IPS DF 4.7 (cell line): ENCODE data around the gene PRPSAP1.
"Not testable (repeated sequence)": the region's sequence is repeated elsewhere in the genome, so short reads cannot be mapped to it uniquely, and the experiment has no call there.

Source experiments
- DNase-seq: peaks from one replicate; pipeline ENCODE4 v3.0.0-alpha.2; 2013; ENCODE audit warnings: low spot score; ENCODE audit errors: extremely low read depth

Gene PRPSAP1

GRCh38 chr17:76327696-76328095, 26.0 kb downstream of the PRPSAP1 start:
- no peak for DNase-seq

DNA sequence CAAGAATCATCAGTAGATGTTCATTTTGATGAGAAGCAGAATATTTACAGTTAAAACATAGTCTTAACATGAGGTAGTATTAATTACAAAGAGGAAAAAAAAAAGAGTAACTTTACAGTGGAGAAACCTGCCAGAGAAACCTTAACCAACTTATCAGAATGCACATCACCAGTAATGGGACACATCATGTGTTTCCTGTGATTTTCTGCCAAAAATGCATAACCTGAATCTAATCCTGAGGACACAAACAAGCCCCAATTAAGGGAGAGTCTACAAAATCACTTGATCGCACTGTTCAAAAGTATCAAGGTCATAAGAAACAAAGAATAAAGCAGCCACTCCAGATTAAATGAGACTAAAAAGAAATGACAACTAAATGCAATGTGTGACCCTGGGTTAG, 27.4 kb downstream of the PRPSAP1 start:
- DNase-seq = no peak

DNA sequence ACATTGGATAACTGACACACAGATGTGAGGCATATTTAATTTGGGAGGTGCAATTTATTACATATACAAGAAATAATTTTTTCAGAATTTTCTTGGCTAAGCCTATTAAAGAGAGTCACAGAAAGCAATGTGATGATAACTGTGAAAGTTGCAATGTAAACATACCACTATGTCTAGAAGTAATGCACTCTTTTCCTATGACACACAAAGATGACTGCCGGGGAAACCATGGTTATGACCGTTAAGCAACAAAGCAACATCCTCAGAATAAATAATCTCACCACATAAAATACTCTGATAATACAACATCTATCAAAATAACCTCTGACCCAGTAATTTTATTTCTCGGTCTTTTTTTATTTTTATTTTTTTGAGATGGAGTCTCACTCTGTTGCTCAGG, 35.1 kb downstream of the PRPSAP1 start:
- no peak for DNase-seq

DNA sequence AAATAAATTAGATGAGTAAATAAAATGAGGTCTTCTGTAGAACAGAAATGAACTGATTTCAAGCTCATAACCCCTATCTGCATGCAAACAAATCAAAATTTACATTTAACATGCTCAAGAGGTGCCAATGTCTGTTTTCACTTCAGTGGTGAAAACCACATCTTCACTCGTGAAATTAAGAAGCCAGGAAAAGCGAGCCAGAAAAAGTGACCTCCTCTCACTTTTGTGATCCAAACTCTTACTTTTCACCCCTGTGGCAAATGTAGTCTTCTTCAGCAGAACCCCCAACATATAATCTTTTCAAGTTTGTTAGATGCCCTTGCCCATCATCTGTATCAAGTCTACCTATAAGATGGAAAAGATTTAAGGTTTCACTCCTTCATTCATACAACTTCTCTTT, 36.2 kb downstream of the PRPSAP1 start:
- no peak for DNase-seq

DNA sequence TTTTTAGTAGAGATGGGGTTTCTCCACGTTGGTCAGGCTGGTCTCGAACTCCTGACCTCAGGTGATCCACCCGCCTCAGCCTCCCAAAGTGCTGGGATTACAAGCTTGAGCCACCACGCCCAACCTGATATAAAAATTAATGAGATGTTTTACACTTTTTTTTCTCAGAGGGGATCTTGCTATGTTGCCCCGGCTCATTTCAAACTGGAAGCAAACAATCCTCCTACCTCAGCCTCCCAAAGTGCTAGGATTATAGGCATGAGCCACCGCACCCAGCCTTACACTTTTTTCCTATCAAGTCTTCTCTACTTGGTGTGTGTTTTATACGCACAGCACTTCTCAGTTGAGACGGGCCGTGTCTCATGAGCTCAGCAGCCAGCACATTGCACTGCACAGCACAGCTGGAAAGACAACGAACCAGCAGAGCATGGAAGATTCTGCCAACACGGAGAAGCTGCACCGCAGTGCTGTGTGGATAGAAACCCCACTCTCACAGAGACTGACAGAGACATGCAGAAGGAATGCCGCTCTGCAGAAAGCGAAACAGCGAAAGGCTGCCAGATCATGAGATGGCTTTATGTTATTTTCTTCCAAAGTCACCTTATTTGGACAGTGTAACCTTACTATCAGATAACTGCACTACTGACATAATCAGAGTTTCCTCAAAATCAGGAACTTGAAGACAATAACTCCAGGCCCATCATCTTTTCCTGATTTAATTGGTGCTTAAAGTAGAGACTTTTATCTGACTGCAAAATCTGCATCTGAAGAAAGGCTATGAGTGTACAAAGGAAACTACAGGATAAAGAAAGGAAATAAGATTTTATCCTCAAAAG, 39.1 kb downstream of the PRPSAP1 start:
- no peak for DNase-seq

DNA sequence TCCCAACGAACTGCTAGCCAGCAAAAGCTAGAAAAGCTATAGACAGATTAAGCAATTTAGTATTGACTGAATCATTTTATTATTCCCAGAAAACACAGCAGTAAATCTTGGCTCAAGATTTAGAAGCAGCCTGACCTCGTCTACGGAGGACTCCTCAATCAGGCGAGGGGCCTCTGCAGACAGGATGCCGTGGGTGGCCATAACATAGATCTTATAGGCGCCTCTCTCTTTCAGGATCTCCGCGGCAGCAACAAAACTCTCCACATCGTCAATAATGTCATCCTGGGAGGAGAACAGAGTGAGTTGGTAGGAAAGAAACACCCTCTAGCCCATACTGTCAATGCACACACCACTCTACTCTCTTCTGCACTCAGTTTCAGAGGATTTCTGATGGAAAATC, 41.0 kb downstream of the PRPSAP1 start:
- DNase-seq = no peak

- no peak for DNase-seq
These were observed 44.3 kb downstream of the PRPSAP1 start for GRCh38 chr17:76309461-76309860.

DNA sequence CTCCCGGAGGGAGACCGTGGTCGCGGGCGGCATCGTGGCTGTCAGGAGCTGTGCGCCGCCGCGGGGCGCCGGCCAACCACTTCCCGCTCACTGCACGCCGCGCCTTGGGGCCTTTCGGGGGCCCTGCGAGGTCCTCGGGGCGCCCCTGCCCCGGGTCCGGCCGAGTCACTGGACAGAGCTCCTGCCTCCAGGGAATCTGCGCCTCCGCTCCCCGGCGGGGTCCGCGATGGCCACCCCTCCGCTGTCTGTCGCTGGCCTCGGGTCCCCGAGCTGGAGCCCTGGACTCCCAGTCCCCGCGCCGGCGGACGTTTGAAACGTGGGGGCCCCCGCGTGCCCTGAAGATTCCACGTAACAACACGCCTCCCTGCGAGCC, 45.8 kb downstream of the PRPSAP1 start, which contains the start of gene QRICH2:
TSS of gene QRICH2 (minus strand) at position 311 of the 373 bp plus-strand sequence. CDS start at position 33, 278 bp downstream.
- no peak for DNase-seq

DNA sequence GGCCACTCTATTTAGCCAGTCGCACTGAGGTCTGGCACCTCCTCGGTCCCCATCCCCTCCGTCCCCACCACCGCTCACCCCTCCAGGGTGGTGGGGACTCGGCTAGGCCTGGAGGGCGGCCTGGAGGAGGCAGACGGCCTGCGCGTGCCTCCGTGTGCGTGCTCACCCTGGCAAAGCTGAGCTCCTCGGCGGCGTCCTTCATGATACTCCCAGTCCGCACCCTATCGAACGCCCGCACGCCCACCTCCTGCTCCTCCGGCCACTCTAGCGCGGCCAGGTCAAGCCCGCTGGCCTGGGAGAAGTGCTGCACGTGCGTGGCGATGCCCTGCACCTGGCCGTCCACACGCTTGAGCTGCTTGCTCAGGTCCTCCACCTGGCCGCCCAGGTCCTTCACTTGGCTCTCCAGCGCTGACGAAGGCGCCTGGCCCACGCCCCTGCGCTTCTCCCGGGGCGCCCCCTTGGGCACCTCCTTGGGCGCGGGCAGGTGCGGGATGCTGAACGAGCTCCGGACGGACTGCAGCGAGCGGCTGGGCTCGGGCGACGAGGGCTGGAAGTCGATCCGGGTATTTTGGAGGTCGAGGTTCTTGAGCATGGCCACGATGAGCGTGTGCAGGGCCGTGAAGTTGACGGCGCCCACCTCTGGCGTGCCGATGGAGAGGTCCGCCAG, 46.3 kb downstream of the PRPSAP1 start:
- no peak for DNase-seq

DNA sequence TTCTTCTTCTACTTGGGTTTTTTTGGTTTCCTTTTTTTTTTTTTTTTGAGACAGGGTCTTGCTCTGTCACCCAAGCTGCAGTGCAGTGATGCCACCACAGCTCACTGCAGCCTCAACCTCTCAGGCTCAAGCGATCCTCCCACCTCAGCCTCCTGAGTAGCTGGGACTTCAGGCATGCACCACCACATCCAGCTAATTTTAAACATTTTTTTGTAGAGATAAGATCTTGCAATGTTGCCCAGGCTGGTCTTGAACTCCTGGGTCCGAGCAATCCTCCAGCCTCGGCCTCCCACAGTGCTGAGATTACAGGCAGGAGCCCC, 48.6 kb downstream of the PRPSAP1 start:
- not testable (repeated sequence) for DNase-seq

DNA sequence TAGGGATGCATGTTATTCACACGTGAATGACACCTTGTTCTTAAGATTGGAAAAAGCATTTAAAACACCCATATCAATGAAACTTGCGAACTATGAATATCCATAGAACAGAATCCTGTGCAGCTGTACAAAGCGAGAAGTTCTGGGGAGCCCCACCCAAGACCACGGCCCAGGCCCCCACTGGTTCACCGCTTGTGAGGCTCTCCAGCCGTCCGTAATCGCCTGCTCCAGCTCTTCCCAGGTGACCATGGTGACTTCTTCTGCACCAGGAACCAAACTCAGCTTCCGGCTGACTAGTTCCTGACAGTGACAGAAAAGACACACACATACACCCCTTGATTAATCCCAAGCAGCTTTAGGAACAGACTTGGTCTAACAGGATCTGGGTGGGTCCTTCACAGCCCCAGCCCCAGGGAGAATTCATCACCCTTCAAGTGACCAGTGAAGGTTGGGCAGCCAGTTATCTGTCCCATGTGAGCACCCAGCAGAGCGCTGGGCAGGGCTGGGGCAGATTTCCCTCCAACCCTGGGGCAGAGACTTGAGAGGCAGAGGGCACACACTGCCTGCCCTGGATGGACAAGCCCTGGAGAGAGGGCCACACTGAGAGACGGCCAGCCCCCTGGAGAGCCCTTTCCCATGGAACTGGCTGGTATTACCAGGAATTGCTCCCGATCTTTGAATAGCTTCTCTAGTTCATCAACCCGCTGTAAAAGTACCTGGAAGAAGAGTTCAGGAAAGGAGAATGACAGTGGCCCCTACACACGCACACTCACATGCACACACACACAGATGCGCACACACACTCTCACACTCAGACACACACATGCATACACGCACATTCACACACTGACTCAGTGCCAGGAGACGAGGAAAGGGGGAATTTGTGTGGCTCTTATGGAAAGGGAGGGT, 49.2 kb downstream of the PRPSAP1 start:
- no peak for DNase-seq

DNA sequence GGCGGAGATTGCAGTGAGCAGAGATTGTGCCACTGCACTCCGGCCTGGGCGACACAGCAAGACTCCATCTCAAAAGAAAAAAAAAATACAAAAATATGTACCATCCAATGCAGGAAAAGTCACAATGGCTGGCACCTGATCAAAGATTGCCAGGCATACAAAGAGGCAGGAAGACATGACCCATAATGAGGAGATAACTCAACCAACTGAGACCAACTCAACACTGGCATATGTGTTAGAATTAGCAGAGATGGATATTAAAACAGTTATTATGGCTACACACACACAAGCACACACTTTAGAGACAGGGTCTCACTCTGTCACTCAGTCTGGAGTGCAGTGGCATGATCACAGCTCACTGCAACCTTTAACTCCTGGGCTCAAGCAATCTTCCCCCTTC, 56.3 kb downstream of the PRPSAP1 start:
- DNase-seq = no peak

- DNase-seq = no peak
These were observed 56.8 kb downstream of the PRPSAP1 start for GRCh38 chr17:76296889-76297288.

GRCh38 chr17:76296186-76296585, 57.5 kb downstream of the PRPSAP1 start:
- DNase-seq = no peak

DNA sequence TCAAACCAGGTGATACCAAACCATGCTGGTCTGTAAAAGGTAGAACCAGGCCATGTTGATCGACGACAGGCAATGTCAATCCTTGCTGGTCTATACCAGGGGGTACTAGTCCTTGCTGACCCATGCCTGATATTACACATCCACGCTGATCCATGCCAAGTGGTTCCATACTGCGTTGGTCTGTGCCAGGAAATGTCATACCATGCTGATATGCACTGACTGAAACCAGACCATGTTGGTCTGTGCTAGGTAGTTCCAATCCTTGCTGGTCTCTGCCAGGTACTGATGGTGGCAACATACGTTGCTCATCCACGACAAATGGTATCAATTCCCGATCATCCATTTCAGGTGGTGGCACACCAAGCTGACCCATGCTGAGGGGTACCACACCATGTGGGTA, 60.6 kb downstream of the PRPSAP1 start:
- DNase-seq = no peak

GRCh38 chr17:76292567-76292966, 61.1 kb downstream of the PRPSAP1 start:
- no peak for DNase-seq

- no peak for DNase-seq
These were observed 71.9 kb downstream of the PRPSAP1 start for GRCh38 chr17:76281573-76282371.

DNA sequence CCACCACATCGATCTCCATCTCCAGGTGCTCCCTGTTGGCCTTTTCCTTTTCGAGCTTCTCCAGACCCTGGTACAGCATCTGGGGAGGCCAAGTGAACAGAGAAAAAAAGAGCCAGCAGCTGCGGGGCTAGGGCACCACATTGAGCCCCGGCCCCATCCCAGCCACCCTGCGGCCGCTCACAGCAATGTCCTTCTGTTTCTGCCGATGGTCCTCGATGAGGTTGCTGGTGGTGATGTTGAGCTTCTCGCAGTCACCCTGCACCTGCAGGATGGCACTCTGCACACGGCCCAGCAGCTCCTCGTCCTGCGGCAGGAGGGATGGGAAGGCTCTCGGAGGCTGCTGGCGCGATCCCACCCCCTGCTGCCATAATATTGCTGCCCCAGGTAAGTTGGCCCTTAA, 73.1 kb downstream of the PRPSAP1 start:
- no peak for DNase-seq

DNA sequence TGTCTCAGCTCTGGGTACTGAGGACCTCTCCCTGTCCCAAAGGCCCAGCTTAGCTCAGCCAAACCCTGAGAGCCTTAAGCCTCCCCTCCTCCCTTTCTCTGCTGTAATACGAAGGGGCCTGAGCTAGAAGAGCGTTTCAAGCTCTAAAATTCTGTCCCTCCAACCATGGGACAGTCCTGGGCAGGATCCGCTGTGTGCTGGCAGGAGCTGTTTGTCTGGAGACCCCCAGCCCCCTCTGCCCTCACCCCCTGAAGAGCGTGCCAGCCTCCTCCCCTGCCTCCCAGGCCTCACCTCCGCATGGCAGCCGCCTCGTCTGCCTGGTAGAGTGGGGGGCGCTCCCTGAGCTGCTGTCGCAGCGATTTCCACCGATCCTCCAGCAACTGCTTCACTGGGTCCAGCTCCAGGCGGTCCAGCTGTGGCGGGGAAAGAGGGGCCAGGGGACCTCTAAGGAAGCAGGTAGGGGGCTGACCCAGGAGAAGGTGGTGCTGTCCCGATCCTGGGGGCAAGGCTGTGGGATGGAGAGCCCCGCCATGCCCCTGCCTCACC, 73.9 kb downstream of the PRPSAP1 start:
- no peak for DNase-seq

DNA sequence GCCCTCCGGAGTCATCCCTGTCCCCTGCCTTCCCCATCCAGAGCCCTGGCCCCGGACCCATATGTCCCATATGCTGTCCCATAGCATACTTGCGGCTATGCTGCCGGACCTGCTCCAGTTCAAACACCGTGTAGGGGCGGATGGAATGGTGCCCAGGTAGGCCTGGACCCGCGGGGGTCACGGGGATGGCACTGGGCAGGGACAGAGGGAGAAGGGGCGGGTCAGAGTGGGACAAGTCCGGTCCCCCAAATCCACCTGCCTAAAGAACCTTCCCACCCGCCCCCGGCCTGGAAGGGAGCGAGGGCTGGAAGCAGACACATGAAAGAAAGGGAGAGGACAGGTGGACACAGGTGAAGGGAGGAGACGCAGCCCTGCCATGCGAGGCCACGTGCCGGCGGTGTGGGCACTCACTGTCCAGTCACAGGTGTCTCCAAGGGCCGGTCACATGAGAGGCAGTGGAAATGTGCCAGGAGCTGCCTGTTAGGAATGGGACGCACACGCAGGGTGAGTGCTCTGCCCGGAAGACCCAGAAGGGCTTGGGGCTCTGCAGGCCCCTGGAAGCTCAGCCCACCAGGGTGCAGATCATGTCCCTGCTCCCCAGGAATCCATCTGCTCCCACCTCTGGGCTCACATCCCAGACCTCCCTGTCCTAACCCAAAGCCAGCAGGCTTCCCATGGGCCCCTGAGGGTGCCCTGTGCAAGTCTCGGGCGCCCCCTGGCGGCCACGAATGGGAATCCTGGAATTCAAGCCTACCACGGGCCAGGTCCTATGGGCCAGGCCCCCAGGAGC, 74.6 kb downstream of the PRPSAP1 start:
- DNase-seq = peak; percentile 33
